ENCODE measurements around the gene SDF4.

DNA sequence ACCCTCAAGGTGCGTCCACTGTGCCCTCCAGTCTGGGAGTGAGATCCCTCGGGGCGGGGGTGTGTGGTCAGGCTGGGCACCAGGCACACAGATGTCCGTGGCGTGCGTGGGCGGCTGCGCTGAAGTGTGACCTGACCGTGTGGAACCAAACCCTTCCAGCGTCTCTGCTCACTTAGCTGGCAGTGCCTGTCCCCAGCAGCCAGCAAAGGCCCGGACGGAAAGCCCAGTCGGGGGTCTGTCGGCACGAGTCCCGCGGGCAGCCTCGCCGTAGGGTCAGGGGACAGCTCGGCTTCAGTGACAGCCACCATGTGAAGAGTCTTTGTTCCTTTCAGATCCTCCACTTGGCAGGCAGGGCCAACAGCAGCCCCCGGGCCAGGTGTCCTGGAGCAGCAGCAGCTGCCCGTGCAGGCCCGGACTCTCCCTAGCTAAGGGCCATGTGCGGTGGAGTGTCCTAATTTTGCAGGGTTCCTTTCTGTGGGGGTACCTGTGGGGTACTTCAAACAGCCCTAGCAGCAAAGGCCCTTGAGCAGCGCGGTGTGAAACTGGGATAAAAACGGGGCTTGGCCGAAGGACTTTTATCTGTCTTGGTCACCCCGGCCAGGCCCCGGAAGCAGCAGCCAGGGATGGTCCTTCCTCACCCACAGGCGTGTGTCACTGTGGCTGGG is 46.6 kb downstream of the SDF4 start:
- TF ChIP-seq POLR2A (IDR thresholded peaks at IDR 0.05; ENCODE audit: control extremely low read depth in 1 of 2, low read depth in 2 of 2, low read length in 2 of 2) = no peak
- no peak for TF ChIP-seq CEBPB (IDR thresholded peaks at IDR 0.05; ENCODE audit: low read depth, low read length)
- TF ChIP-seq, protein P1, sequence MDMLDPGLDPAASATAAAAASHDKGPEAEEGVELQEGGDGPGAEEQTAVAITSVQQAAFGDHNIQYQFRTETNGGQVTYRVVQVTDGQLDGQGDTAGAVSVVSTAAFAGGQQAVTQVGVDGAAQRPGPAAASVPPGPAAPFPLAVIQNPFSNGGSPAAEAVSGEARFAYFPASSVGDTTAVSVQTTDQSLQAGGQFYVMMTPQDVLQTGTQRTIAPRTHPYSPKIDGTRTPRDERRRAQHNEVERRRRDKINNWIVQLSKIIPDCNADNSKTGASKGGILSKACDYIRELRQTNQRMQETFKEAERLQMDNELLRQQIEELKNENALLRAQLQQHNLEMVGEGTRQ (IDR thresholded peaks at IDR 0.05; ENCODE audit: low read length) = no peak
- TF ChIP-seq, protein P2, sequence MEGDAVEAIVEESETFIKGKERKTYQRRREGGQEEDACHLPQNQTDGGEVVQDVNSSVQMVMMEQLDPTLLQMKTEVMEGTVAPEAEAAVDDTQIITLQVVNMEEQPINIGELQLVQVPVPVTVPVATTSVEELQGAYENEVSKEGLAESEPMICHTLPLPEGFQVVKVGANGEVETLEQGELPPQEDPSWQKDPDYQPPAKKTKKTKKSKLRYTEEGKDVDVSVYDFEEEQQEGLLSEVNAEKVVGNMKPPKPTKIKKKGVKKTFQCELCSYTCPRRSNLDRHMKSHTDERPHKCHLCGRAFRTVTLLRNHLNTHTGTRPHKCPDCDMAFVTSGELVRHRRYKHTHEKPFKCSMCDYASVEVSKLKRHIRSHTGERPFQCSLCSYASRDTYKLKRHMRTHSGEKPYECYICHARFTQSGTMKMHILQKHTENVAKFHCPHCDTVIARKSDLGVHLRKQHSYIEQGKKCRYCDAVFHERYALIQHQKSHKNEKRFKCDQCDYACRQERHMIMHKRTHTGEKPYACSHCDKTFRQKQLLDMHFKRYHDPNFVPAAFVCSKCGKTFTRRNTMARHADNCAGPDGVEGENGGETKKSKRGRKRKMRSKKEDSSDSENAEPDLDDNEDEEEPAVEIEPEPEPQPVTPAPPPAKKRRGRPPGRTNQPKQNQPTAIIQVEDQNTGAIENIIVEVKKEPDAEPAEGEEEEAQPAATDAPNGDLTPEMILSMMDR (IDR thresholded peaks at IDR 0.05; ENCODE audit: control extremely low read depth in 1 of 3, insufficient read depth in 1 of 3, low read depth in 1 of 3, low read length in 3 of 3) = no peak
- no peak for TF ChIP-seq PHF8 (conservative IDR thresholded peaks at IDR 0.05; ENCODE audit: low read depth, low read length)
- TF ChIP-seq CHD2 (IDR thresholded peaks at IDR 0.05; ENCODE audit: low read length) = no peak
- no peak for TF ChIP-seq GTF2F1 (IDR thresholded peaks at IDR 0.05; ENCODE audit: borderline replicate concordance, low read depth, low read length)
- TF ChIP-seq, protein P3, sequence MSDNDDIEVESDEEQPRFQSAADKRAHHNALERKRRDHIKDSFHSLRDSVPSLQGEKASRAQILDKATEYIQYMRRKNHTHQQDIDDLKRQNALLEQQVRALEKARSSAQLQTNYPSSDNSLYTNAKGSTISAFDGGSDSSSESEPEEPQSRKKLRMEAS (IDR thresholded peaks at IDR 0.05) = no peak
- TF ChIP-seq RBBP5 (IDR thresholded peaks at IDR 0.05; ENCODE audit: borderline replicate concordance, low read depth, low read length) = no peak
- TF ChIP-seq CTBP2 (IDR thresholded peaks at IDR 0.05; ENCODE audit: borderline replicate concordance, insufficient read depth, insufficient read length, low read length) = no peak
- no peak for TF ChIP-seq BCL11A (IDR thresholded peaks at IDR 0.05; ENCODE audit: low read depth in 2 of 2, low read length in 2 of 2)

Data from H1 (cell line).